K562 (cell line): Measurements from ENCODE around the gene GRXCR2. TPM values are rescaled to one million over a fixed set of nuclear protein-coding genes. Genes with fewer than 3 reads are reported as not detected.
"Not testable (repeated sequence)": the region's sequence is repeated elsewhere in the genome, so short reads cannot be mapped to it uniquely, and the experiment has no call there.

Experiments
- ATAC-seq: fragments of 200-7000 bp; cut with Tn5 transposase; 3 replicates; pipeline ENCODE4 v1.9.1; 2020; ENCODE audit warnings: moderate library complexity
- BruUV-seq: library from RNA; stranded (reverse); fragments of 400-500 nt; replicated peaks from 2 replicates; lab custom pipeline; 2021; lab: Mats Ljungman, UMichigan
- CTCF ChIA-PET: fragments of 300-600 bp; formaldehyde crosslinking; extraction: SDS; loops from one replicate; lab custom pipeline; 2021; ENCODE audit warnings: low intra/inter-chr PET ratio; lab: Yijun Ruan, JAX
- POLR2A ChIA-PET: fragments of 300-600, 350-650 bp; sonication (Branson Sonifier 250); formaldehyde crosslinking; extraction: SDS; loops from one replicate; lab custom pipeline; 2021; ENCODE audit warnings: antibody characterized with exemption, inconsistent platforms; lab: Yijun Ruan, JAX
- DNase-seq, 4 experiments: peaks; one replicate each; pipeline versions ENCODE4 v3.0.0 to v3.0.0-alpha.2; 2011 to 2018; ENCODE audit warnings: low spot score in 3 of 4, mixed read lengths in 3 of 4; ENCODE audit errors: extremely low read depth in 1 of 4
- FAIRE-seq: peaks from 2 replicates; lab custom pipeline; 2011; peaks lifted over from hg19 to GRCh38; lab: Jason Lieb, UNC
- H2AFZ ChIP-seq: 2 replicates; pipeline ENCODE4 v1.6.0; 2011; ENCODE audit warnings: low read depth, low read length, control low read depth, inconsistent platforms
- H3K27ac ChIP-seq: fragments of 200-600 bp; 3 replicates; pipeline ENCODE4 v1.8.0; 2011; ENCODE audit warnings: low read depth, mild to moderate bottlenecking, control low read depth, inconsistent platforms, low read length, moderate library complexity, mixed read lengths; ENCODE audit errors: extremely low read depth
- H3K27me3 ChIP-seq, 2 experiments: fragments of 300-600 bp in 1 of 2; 2 replicates in 1 of 2; 3 replicates in 1 of 2; pipeline versions ENCODE4 v1.6.0 to v1.8.0; 2011; ENCODE audit warnings: inconsistent platforms in 2 of 2, low read length in 2 of 2, mild to moderate bottlenecking in 1 of 2, mixed read lengths in 1 of 2, moderate library complexity in 1 of 2; ENCODE audit not compliant: control insufficient read depth in 2 of 2, insufficient read depth in 2 of 2
- H3K36me3 ChIP-seq: fragments of 300-600 bp; 3 replicates; pipeline ENCODE4 v1.8.0; 2011; ENCODE audit warnings: mild to moderate bottlenecking, low read length, inconsistent platforms; ENCODE audit not compliant: control insufficient read depth, insufficient read depth
- H3K4me1 ChIP-seq, 2 experiments: fragments of 200-600 bp in 1 of 2; replicated peaks in 1 of 2; 2 replicates in 1 of 2; 3 replicates in 1 of 2; pipeline versions ENCODE4 v1.5.1 to v1.8.0; 2011; ENCODE audit warnings: inconsistent platforms in 2 of 2, low read length in 2 of 2, mild to moderate bottlenecking in 1 of 2, mixed read lengths in 1 of 2, moderate library complexity in 1 of 2; ENCODE audit not compliant: control insufficient read depth in 2 of 2, insufficient read depth in 2 of 2
- H3K4me2 ChIP-seq: 2 replicates; pipeline ENCODE4 v1.6.1; 2011; ENCODE audit warnings: low read length, control low read depth, inconsistent platforms, mixed read lengths; ENCODE audit not compliant: insufficient read depth
- H3K4me3 ChIP-seq: fragments of 200-600 bp; sonication (generic), shearing (Covaris generic); 2 replicates; pipeline ENCODE4 v1.5.1; 2016; ENCODE audit warnings: control low read depth, inconsistent platforms
- H3K79me2 ChIP-seq: fragments of 200-600 bp; 3 replicates; pipeline ENCODE4 v1.8.0; 2011; ENCODE audit warnings: low read length, inconsistent platforms; ENCODE audit not compliant: control insufficient read depth, insufficient read depth
- H3K9ac ChIP-seq, 2 experiments: 2 replicates each; pipeline versions ENCODE4 v1.6.0 to v1.6.1; 2011; ENCODE audit warnings: low read depth in 2 of 2, low read length in 2 of 2, control low read depth in 1 of 2, inconsistent platforms in 1 of 2, mild to moderate bottlenecking in 1 of 2, mixed read lengths in 1 of 2; ENCODE audit not compliant: insufficient read depth in 1 of 2
- H3K9me1 ChIP-seq: one replicate; pipeline ENCODE4 v1.6.0; 2011; ENCODE audit warnings: inconsistent platforms, mild to moderate bottlenecking, low read length, moderate library complexity; ENCODE audit not compliant: control insufficient read depth, insufficient read depth
- H3K9me3 ChIP-seq: replicated peaks from 2 replicates; pipeline ENCODE4 v1.5.1; 2011; ENCODE audit warnings: low read depth, low read length, inconsistent platforms; ENCODE audit not compliant: control insufficient read depth, insufficient read depth
- H4K20me1 ChIP-seq: replicated peaks from 2 replicates; pipeline ENCODE4 v1.6.1; 2011; ENCODE audit warnings: low read length, inconsistent platforms, mixed read lengths; ENCODE audit not compliant: control insufficient read depth, insufficient read depth
- CEBPB ChIP-seq: fragments of 450-650 bp; IDR thresholded peaks from 2 replicates; pipeline ENCODE4 v1.6.1; 2016; ENCODE audit warnings: missing genetic modification characterization, missing compliant biosample characterization
- CEBPG ChIP-seq, 3 experiments: fragments of 200-800 bp in 1 of 3; sonication (Bioruptor generic) in 1 of 3; sonication (generic) in 1 of 3; formaldehyde crosslinking in 1 of 3; IDR thresholded peaks in 2 of 3; conservative IDR thresholded peaks in 1 of 3; 2 replicates each; pipeline versions ENCODE4 v1.6.1 to v1.8.0; 2016 to 2022; ENCODE audit warnings: missing compliant biosample characterization in 2 of 3, missing genetic modification characterization in 2 of 3, mild to moderate bottlenecking in 1 of 3, missing genetic modification reagents in 1 of 3
- PRDM10 ChIP-seq: fragments of 450-650 bp; IDR thresholded peaks from 2 replicates; pipeline ENCODE4 v1.6.1; 2018; ENCODE audit not compliant: partially characterized antibody
- SLC30A9 ChIP-seq: fragments of 250-450 bp; sonication (Bioruptor Pico); IDR thresholded peaks from 2 replicates; pipeline ENCODE4 v1.8.0; 2022; ENCODE audit warnings: mild to moderate bottlenecking, moderate library complexity
- TRIM24 ChIP-seq, 2 experiments: fragments of 450-650 bp; IDR thresholded peaks; 2 replicates each; pipeline ENCODE4 v1.6.1; 2016
- ZNF431 ChIP-seq: sonication (generic); formaldehyde crosslinking; IDR thresholded peaks from 2 replicates; pipeline ENCODE4 v1.8.0; 2022; ENCODE audit warnings: mild to moderate bottlenecking, missing genetic modification reagents
- WGBS: fragments of 100-300 bp; shearing (Covaris generic); methylation state at CpG from one replicate; pipeline ENCODE4 v1.1.6; 2016; ENCODE audit warnings: low coverage, mixed read lengths; ENCODE audit not compliant: insufficient coverage; ENCODE audit errors: missing lambda C conversion rate; 5-methylcytosine and 5-hydroxymethylcytosine counted together
- in situ Hi-C: fragments of 300-500 bp; cut with MboI; formaldehyde crosslinking; loops from 4 replicates; pipeline ENCODE4 v1.15.0; 2018; ENCODE audit warnings: inconsistent platforms, mixed read lengths
- intact Hi-C: fragments of 100-400 bp; cut with micrococcal nuclease; formaldehyde crosslinking; loops from 2 replicates; pipeline ENCODE4 v1.14.2; 2022
- polyA plus RNA-seq, 8 experiments: library from polyadenylated mRNA; depleted of rRNA in 4 of 8; stranded (reverse) in 5 of 8; unstranded in 3 of 8; fragments of >200 nt; fragmentation: Nextera tagmentation in 2 of 8; fragmentation: Illumina TruSeq in 1 of 8; extraction: Ambion mirVana in 2 of 8; extraction: Trizol in 1 of 8; gene quantifications; 2 replicates each; pipeline versions ENCODE4 v1.2.1 to v1.2.3, GENCODE V29; 2011 to 2014; ENCODE audit warnings: inconsistent platforms in 1 of 8, missing spikeins in 1 of 8
- total RNA-seq, 7 experiments: library from RNA; depleted of rRNA in 6 of 7; stranded (reverse); fragments of >200 nt in 6 of 7; fragmentation: Illumina TruSeq in 2 of 7; extraction: Trizol in 2 of 7; gene quantifications; 2 replicates each; pipeline versions ENCODE4 v1.2.1 to v1.2.3, GENCODE V29; 2011 to 2021; ENCODE audit warnings: low replicate concordance in 1 of 7

Gene GRXCR2
- total and polyA plus RNA-seq, 9 of the 15 experiments (the other 6 are each of a cell fraction or from before 2014, with no cell fraction given): not detected

GRCh38 chr5:145867806-145868205 is 5.0 kb downstream of the GRXCR2 start:
- no peak for ATAC-seq
- no peaks in the 10 kb centered on the region for H3K9me1 ChIP-seq
- H3K27ac ChIP-seq: no peak overlapping the region
- H2AFZ ChIP-seq: no peak overlapping the region
- H4K20me1 ChIP-seq: no peaks in the 10 kb centered on the region
- no peaks in the 10 kb centered on the region for H3K4me1 ChIP-seq
- ChIA-PET CTCF (no interaction called here), POLR2A (interaction anchor here (1.5 kb wide), 1 partner anchor 9 kb away, joined by 3 read pairs; no protein-coding TSS in a partner anchor)
- H3K4me2 ChIP-seq: no peak overlapping the region
- TF ChIP-seq CEBPG (CRISPR knock-in tag; IDR thresholded peaks at IDR 0.05): no peak
- peak in 1 of 2 experiments; percentile 67; a peak in 2 of 4 replicates for TF ChIP-seq CEBPG (tag; conservative IDR thresholded peaks at IDR 0.05 in 1 of 2, IDR thresholded peaks at IDR 0.05 in 1 of 2)
- TF ChIP-seq SLC30A9 (CRISPR knock-in tag): no peak
- TF ChIP-seq CEBPB (tag): peak; percentile 61
- H3K79me2 ChIP-seq: no peaks in the 10 kb centered on the region
- H3K9ac ChIP-seq: no peak overlapping the region
- intact Hi-C loops (no loop called here), in situ Hi-C loops (no loop called here)
- no TSS peak for BruUV-seq
- no peak overlapping the region for H3K4me3 ChIP-seq
- peaks cover 2% of the 10 kb centered on the region for H3K9me3 ChIP-seq
- no peaks in the 10 kb centered on the region for H3K36me3 ChIP-seq
- FAIRE-seq: no peak
- WGBS: 0% methylated on average over 1 of the region's 1 CpG
- no peaks in the 10 kb centered on the region for H3K27me3 ChIP-seq
- no peak for DNase-seq

- TF ChIP-seq TRIM24 (IDR thresholded peaks at IDR 0.05) (0 out of 4 replicates have a peak, but pooled peaks of 1 of the 2 experiments have one; percentile 12), ZNF431 (CRISPR knock-in tag) (peak; percentile 93), PRDM10 (peak; percentile 48)
- H3K4me2 ChIP-seq, in situ Hi-C loops, H3K9me1 ChIP-seq, H4K20me1 ChIP-seq, H3K79me2 ChIP-seq, H3K27me3 ChIP-seq, CTCF ChIA-PET, DNase-seq, FAIRE-seq, BruUV-seq, H3K27ac ChIP-seq, H3K4me3 ChIP-seq, H3K9ac ChIP-seq, ATAC-seq, H3K36me3 ChIP-seq, H3K9me3 ChIP-seq, H2AFZ ChIP-seq, POLR2A ChIA-PET: not testable (repeated sequence)
- H3K4me1 ChIP-seq: peaks cover 4 to 11% of the 10 kb centered on the region in 2 experiments; a peak in 4 of 5 replicates
- intact Hi-C loops: loop anchor here (5.0 kb wide), 1 partner anchor 37 kb away; no protein-coding TSS in a partner anchor
- 22% methylated on average over 2 of the region's 2 CpGs for WGBS
Observed at GRCh38 chr5:145864432-145864831, 8.4 kb downstream of the GRXCR2 start.
